Measurements from ENCODE around the gene SIK3.

DNA sequence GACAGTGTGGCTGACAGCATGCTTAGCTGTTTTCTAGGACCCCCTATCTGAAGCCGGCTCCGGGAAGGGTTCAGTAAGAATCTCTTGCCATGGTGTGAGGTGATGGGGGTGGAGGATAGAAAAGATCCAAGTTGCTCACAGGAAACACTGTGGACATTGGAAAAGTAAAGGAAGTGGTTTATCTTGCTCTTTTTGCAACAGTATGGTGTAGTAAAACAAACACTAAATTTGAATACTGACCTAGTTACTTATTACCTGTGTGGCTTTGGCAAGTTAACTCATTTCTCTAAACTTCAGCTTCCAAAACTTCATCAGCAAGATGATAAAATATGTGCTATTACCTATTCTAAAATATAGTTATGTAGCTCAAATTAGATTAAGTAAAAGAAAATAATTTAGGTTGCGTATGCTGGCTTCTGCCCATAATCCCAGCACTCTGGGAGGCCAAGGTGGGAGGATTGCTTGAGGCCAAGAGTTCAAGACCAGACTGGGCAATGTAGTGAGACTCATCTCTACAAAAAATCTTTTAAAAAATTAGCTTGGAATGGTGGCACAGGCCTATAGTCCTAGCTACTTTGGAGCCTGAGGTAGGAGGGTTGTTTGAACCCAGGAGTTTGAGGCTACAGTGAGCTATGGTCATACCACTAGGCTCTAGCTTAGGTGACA, 209.2 kb downstream of the SIK3 start:
- TF ChIP-seq, protein P1, sequence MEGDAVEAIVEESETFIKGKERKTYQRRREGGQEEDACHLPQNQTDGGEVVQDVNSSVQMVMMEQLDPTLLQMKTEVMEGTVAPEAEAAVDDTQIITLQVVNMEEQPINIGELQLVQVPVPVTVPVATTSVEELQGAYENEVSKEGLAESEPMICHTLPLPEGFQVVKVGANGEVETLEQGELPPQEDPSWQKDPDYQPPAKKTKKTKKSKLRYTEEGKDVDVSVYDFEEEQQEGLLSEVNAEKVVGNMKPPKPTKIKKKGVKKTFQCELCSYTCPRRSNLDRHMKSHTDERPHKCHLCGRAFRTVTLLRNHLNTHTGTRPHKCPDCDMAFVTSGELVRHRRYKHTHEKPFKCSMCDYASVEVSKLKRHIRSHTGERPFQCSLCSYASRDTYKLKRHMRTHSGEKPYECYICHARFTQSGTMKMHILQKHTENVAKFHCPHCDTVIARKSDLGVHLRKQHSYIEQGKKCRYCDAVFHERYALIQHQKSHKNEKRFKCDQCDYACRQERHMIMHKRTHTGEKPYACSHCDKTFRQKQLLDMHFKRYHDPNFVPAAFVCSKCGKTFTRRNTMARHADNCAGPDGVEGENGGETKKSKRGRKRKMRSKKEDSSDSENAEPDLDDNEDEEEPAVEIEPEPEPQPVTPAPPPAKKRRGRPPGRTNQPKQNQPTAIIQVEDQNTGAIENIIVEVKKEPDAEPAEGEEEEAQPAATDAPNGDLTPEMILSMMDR (IDR thresholded peaks at IDR 0.05; ENCODE audit: extremely low read depth in 1 of 2, insufficient read depth in 1 of 2, low read depth in 1 of 2, low read length in 2 of 2), result no peak
- TF ChIP-seq POLR2A (IDR thresholded peaks at IDR 0.05; ENCODE audit: low read depth, low read length), result no peak
- TF ChIP-seq POLR2AphosphoS5 (IDR thresholded peaks at IDR 0.05; ENCODE audit: insufficient read depth, low read depth, low read length), result no peak
- no peak for TF ChIP-seq EZH2 (IDR thresholded peaks at IDR 0.05; ENCODE audit: borderline replicate concordance, low read depth, low read length, severe bottlenecking)
- no peak for TF ChIP-seq MYC (IDR thresholded peaks at IDR 0.05; ENCODE audit: low read depth, low read length)
- TF ChIP-seq, protein P2, sequence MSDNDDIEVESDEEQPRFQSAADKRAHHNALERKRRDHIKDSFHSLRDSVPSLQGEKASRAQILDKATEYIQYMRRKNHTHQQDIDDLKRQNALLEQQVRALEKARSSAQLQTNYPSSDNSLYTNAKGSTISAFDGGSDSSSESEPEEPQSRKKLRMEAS (IDR thresholded peaks at IDR 0.05; ENCODE audit: insufficient read depth, insufficient read length), result no peak
- TF ChIP-seq JUN (IDR thresholded peaks at IDR 0.05; ENCODE audit: borderline replicate concordance, insufficient read depth, insufficient read length, low read depth), result no peak
- no peak for TF ChIP-seq GATA2 (IDR thresholded peaks at IDR 0.05; ENCODE audit: insufficient read depth, insufficient read length, low read depth, low read length)
- no peak for TF ChIP-seq FOS (IDR thresholded peaks at IDR 0.05; ENCODE audit: borderline replicate concordance, insufficient read depth, low read length)

Measured in endothelial cell of umbilical vein (primary cell).